ENCODE measurements around the gene GAB2.

- no peak for TF ChIP-seq PAX5 (IDR thresholded peaks at IDR 0.05; ENCODE audit: insufficient read depth, low read length, severe bottlenecking)
- no peak for TF ChIP-seq POLR2AphosphoS5 (IDR thresholded peaks at IDR 0.05; ENCODE audit: low read depth, low read length)
- TF ChIP-seq SPI1 (IDR thresholded peaks at IDR 0.05; ENCODE audit: low read depth, low read length): no peak
- no peak for TF ChIP-seq POLR2A (IDR thresholded peaks at IDR 0.05; ENCODE audit: low read depth, low read length)
Measured at GRCh38 chr11:78370406-78371172, 47.0 kb downstream of the GAB2 start.
